GM21737 (cell line): Measurements from ENCODE around the gene TGFBR3.
"Not testable (repeated sequence)": the region's sequence is repeated elsewhere in the genome, so short reads cannot be mapped to it uniquely, and the experiment has no call there.

Experiments
- ATAC-seq: cut with Tn5 transposase; IDR thresholded peaks from one replicate; pipeline ENCODE4 v1.9.1; 2021; ENCODE audit warnings: mild to moderate bottlenecking, moderate library complexity; ENCODE audit not compliant: unreplicated experiment

Gene TGFBR3

DNA sequence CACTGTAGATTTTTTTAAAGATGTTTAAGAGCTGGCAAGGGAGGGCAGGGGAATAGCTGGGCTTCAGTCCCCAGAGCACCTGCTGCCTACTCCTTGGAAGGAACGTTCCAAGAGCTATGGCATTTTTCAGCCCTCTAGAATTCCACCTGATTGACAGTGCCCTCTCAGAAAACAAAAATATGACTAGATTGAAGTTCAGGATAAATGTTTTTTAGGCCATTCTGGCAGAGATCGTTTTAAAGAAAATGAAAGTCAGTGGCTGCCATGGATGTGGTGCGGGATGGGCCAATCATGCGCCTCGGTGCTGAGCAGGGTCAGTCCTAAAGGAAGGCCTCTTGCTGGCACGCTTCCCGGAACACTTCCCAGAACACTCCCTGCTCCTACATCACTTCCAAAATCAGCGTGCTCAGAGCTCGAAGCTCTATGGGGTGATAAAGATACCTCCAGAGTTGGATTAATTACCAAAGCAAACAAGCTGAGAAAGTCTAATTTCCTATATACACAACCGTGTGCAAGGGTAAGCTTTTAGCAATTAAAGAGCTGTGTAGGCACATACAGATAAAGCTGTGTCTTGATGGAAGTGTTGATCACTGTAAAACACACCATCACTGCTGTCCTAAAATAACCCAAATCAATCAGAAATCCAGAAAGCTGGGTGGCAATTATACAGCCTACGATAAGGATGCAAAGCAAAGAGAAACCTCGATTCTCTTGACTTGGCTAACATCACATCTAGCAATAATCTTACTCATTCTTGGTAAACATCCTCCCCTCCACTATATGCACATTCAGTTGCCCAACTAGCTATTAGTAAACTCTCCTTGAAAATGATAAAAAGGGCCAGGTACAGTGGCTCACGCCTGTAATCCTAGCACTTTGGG lies 34.6 kb downstream of the TGFBR3 start:
- no peak for ATAC-seq

DNA sequence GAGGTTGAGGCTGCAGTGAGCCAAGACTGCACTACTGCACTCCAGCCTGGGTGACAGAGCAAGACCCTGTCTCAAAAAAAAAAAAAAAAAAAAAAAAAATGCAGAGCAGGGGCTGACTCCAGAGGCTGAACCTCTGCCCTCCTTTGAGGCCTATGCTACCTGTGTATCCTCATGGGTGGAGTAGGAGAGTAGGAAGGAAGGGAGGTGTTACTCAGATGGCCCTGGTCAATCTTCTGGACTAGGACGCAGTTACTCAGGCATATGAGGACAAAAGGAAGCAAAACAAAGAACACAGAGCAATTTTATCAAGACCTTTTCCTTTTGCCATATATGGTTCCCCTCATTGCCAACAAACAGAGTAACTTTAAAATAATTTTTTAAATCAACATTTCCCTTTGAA lies 35.2 kb downstream of the TGFBR3 start:
- ATAC-seq = no peak

DNA sequence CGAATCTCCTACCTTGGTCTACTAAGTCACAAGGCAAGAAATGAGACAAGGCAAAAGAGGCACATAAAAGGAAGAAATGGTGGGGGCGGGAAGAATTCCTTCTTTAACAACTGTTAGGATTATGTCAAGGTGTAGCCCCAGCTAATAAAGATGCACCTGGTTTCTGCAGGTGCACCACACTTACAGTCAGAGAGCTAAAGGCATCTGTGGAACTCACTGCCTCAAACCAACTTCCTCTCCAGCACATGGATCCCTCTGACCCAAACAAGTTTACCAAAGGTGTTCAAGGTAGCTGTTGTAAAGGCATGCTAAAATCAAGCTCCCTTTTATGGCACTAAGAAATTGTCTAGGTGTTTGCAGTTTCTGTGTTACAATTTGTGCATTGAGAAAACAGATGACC lies 38.1 kb downstream of the TGFBR3 start:
- no peak for ATAC-seq

DNA sequence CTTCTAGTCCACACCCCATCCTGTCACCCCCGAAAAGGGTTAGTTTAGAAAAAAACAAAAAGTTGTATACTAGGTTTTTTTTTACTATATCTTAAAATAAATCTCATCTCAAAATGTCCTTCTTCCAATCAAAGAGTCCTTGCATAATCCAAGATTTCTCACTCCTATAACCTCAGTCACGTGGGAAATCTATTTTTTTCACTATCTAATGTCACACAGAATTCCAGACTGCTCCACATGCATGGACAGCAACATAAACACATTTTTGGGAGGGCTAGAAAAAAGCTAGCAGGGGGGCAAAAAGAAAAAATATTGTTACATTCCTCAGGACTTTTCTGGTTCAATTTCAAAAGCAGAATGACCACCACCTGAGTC lies 39.3 kb downstream of the TGFBR3 start:
- ATAC-seq = no peak

DNA sequence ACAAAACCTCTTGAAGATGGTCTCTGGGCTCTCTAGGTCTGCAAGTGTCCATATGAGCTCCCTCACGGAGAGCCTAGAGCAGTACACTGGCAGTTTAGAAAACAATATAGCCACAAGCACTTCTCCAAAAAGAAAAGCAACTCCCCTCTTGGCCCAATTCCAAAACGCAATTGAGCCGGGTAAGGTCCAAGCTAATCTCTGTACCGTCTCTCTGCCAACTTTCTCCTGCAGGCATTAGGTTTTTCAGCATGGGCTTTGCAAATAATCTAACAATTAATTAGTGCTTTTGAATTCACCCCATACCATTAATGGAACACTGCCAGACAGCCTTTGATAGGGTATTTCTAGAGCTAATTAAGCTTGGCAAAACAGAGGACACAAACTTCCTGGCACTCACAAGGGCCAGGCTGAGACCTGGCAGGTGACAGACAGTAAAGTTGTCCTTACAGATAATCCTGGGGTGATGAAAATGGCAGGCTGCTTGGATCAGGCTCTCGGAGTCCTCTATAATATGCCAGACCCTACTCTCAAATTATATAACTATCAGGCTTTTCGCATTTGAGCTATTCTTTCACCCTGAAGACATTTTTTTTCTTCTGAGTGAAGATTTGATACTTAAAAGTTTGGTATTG lies 39.8 kb downstream of the TGFBR3 start:
- no peak for ATAC-seq

DNA sequence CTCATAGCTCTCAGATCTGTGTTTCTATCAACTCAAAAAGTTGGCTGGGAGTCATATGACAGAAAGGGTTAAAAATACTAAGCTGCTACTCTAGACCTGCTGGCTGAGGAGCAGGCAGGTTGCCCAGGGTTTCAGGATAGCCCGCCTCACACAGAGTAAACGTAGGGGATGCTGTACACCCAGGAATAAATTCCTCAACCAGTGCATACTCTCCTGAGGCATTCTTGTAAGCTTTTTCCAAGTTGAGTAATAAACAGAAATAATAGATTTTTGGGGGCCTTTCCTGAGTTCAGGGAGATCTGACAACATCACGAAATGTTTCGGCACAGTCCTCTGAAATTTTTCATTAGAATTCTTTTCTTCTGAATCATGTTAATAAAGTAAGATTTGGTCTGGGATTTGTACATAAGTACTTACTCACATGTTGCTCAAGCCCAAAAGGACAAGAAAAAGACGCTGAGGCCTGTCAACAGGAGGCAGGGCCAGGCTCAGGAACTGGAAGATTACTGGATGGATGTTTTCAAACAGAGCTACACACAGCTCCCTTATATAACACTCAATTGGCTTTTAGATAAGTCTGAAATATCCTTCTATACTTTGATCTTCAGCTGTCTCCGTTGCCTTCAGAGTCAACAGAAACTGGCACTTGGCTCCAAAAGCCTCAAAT lies 41.0 kb downstream of the TGFBR3 start:
- no peak for ATAC-seq

DNA sequence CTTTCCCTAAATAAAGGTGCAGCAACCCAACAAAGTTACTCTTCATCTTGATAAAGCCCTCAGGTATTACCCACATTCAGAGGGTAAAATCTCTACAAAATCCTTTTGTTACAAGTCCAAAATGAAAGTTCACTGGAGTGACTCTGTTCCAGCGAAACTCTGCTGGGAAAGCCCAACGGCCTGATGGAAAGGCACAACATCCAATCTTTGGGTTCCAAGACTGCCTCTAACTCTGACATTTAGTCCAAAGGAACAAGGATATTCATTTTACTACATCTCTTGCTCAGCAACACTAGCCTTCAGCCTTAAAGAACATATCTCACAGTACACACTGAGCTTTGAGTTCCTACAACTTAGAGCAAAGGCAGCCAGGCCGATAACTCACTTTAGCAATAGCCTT lies 42.1 kb downstream of the TGFBR3 start:
- no peak for ATAC-seq

DNA sequence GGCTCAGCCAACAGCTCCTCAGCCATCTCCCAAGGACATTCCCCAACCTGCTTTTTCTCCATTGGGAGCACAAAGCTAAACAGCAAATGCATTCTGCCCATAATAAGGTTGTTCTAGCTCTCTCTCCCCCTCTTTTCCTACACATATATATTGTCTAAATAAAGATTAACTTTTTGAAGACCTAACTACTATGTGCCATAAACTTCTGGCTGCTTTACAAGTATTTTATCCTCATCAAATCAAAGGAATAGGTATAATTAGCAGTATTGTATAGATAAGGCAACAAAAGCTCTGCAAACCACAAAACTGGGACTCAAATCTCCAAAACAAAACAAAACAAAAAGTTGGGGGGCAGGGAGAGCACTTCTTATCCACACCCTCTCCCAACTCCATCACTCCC lies 43.4 kb downstream of the TGFBR3 start:
- ATAC-seq = no peak

DNA sequence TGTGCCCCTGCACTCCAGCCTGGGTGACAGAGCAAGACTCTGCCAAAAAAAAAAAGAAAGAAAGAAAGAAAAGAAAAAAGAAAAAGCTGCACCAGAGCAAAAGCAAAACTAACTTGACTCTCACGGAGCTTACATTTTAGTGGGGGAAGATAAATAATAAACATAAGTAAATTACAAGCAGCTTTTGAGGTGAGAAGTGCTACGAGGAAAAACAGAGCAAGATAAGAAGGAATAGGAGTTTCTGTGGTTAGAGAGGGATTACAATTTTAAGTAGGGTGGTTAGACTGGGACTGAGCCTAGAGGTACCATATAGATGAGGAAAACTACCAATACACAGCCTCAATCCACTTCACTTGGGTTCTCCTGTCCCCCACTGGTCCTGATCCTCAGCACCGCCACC lies 43.9 kb downstream of the TGFBR3 start:
- ATAC-seq = no peak

DNA sequence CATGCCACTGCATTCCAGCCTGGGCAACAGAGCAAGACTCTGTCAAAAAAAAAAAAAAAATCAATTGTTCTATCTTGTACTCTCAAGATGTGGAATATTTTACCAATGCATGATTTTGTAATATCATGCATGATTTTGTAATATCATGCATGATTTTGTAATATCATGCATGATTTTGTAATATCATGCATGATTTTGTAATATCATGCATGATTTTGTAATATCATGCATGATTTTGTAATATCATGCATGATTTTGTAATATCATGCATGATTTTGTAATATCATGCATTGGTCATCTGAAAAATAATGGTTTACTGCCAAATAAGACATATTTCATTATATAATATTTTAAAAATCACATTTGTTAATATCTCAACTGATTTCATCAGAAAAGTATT lies 45.7 kb downstream of the TGFBR3 start:
- ATAC-seq = not testable (repeated sequence)

DNA sequence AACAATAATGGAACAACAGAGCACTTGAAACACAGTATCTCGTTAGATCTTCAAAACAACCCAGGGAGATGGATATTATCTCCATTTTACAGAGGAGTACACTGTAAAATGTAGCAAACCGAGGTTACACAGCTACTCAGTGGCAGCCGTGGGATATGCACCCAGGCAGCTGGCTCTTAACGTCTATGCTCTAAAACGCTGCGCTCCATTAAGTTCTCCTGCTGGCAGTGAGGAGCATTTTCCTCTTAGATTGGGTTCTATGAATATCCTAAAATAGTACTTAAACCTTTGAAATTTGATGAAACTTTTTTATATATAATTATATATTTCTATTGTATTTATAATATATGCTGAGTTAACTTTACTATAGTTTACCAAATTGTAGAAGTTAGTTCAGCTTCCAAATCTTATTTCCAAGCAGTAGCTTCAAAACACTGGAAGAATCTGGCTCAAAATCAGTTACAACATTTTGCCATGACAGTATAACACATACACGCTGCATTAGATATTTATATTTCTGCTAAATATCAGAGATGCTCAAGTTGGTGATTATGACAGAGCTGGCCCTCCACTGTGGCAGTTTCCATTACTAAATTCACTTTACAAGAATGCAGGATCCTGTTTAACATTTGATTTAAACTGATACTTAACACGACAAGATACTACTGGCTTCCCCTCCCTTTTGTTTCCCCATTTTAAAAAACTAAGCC lies 49.5 kb downstream of the TGFBR3 start:
- ATAC-seq = no peak

DNA sequence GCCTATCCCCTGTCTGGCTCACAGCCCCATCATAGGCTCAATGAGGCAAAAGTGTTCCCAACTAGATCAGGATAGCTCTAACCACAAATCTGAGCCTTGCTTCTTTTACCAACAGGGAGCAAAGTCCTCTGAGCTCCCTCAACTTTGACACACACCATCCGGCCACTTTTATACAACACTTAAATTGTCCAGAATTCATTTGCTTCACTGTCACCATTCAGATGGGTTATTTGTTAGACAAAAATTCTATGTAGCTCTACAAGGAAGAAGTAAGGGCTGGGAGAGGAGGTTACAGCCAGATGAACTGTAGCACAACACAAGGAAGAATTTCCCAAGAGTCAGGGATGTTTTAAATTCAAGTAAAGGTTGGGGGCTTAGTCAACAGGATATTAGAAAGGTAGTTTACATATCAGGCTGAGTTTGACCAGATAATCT lies 50.8 kb downstream of the TGFBR3 start:
- no peak for ATAC-seq

DNA sequence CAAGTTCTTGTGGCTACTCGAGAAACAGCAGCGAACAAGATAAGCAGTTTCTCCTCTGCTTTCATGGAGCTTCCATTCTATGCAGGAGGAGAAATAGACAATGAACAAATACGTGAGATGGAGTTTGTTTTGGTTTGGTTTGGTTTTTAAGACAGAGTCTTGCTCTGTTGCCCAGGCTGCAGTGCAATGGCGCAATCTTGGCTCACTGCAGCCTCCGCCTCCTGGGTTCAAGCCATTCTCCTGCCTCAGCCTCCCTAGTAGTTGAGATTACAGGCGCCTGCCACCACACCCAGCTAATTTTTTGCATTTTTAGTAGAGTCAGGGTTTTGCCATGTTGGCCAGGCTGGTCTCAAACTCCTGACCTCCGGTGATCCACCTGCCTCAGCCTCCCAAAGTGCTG lies 51.4 kb downstream of the TGFBR3 start:
- ATAC-seq = not testable (repeated sequence)

DNA sequence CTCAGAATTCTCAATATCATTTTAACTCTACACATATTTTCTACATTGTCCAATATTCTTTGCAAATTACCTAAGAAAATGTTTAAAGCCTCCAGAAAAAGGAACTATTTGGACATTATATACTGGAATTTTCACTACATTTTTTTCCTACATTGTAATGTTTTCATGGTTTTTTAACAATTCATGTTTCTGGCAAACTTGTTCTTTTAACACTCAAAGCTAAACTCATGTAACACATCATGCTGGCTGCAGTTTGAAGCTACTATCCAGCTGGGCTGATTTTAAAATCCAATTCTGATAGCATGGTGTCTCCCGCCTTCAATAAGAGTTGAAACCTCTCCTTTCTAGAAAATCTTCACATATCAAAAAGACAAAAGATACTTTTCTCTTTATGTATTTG lies 52.0 kb downstream of the TGFBR3 start:
- no peak for ATAC-seq

DNA sequence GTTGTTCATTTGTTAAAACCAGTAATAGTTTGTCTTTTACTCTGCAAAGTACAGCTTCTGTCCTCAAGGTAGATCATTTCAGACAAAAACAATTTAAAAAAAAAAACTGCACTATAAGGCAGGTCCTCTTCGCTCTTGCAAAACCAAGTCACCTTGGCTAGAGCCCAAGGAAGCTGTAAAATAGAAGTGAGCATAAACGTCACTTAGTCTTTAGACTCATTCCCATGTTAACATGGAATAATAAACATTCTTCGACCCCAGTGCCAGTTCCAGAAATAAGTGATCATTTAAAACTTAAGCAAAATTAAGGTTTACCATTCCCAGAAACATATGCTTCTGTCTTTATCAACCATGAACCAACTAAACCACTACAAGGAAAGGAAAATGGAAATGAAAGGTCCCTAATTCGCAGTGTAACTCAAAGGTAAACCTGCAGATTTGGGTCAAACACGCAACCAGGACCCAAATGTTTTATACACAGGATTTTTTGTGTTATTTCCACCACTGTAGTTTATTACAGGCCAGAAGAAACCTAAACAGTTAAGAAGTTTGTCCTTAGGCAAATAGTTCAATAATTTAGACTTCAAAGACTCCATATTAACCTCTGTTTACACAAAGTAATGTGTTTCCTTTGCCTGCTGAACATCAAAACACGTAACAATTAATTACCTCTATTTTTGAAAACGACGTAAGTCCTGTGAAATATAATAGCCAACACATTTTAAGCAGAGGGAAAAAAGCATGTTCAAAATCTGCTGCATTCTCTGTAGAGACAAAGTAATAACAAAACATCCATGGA lies 54.6 kb downstream of the TGFBR3 start:
- ATAC-seq = no peak

DNA sequence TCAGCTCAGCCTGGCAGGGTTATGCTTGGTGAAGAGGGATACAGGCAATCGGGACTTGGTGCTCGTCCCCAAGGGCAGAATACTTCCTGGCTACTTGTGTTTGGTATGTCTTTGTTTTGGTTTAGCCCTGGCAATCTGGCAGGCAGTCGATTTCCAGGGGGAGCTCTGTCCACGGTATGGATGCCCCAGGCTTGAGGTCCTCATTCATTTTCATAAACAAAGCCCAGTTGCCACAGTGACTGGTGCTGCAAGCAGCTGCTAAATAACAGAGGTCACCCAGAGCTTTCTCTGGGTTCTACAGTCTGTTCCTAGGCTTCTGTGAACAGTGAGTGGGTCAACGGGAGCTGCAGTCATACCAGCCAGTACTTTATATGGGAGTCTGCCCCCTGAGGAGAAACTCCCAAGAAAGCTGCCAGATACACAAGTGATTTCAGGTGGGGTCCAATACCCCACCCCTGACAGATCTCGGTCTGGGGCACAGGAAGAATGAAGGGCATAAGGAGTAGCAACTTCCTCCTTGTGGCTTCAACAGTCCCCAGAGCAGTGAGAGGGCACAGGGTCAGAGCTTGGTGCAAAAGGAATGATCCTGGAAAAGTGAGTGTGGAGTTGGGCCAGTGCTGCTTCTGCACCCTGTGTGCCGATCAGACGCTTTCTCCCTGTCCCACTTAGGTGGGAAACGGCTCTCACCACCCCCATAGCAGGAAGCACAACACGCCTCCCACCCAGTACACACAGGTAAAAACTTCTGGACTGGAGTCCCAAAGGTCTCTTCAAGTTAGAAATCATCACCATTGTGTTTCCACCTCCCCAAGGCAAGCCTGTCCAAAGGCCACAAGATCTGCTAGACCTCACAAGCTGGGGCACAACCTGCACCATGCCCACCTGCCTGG lies 55.5 kb downstream of the TGFBR3 start:
- ATAC-seq = no peak

DNA sequence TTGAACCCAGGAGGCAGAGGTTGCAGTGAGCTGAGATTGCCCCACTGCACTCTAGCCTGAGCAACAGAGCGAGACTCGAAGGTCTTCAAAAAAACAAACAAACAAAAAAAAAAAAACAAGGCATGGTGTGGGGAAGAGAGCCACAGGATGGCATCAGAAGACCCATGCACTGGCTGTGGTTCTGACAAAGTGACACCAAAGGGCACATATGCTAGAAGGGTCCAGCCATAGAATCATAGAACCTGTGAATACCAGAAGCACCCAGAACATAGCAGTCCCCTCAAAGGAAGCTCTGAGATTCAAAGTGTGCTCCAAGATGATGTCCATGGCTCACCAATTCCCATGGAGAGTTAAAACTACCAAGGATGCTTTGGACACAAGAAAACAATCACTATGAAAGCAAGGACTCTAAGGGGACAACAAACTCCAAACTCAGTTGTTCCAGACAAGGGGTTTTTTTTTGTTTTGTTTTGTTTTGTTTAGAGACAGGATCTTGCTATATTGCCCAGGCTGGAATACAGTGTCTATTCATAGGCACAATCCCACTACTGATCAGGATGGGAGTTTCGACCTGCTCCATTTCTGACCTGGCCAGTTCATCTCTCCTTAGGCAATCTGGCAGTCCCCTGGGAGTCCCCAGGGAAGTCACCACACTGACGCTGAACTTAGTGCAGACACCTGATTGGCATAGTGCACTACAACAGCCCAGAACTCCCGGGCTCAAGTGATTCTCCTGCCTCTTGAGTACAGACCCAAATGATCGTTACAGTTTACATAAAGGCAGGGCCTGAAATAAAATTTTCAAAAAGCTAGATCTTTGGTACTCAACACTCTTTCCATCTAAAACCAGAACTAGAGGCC lies 56.4 kb downstream of the TGFBR3 start:
- no peak for ATAC-seq

DNA sequence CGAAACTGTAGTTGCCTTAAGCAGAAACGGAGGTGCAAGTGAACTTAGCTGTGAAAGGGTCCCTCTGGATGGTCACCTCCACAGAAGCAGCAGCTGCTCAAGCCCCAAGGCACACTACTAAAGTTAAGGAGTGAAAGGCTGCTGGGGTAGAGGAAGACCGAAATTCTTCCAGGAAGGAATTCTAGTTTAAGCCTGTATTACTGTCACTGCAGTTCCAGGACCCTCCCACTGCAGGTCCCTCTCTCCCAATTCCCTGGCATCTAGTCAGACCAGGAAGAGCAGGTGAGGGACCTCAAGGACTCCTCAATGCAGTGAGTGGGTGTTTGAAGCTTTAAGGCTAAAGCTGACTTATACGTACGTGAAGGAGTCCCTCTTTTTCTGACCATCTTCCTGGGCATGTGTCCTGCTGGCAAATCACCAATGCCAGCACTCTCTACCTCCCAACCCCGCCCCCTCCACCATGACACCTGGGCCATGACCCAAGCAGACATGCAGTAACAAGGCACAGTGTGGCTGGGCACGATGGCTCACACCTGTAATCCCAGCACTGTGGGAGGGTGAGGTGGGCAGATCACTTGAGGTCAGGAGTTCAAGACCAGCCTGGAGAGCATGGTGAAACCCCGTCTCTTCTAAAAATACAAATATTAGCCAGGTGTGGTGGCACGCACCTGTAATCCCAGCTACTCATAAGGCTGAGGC lies 57.2 kb downstream of the TGFBR3 start:
- ATAC-seq = no peak
